ENCODE results near the gene PGA5.

DNA sequence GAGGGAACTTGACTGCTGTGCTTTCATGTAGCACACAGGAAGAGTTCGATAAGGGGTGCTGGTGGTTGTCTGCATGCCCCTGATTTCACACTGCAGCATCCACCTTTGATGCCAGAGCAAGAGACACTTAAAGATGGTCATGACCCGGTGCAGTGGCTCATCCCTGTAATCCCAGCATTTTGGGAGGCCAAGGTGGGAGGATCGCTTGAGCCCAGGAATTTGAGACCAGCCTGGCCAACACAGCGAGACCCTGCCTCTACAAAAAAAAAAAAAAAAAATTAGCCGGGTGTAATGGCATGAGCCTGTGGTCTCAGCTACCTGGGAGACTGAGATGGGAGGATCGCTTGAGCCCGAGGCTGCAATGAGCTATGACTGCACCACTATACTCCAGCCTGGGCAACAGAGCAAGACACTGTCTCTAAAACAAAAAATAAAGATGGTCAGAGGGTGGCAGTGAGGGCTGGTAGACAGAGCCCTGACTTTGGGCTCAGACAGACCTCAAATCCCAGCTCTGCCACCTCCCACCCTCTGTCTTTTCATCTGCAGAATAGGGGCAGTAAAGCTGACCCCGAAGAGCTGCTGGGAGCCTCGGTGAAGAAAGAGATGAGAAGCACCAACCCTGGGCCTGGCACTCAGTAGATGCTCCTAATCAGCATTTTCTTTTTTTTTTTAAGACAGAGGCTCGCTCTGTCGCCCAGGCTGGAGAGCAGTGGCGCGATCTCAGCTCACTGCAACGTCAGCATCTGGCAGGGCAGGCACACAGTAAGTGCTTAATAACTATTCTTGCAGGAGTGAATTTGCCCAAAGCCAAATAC is 36.4 kb downstream of the PGA5 start:
- TF ChIP-seq CHD1 (IDR thresholded peaks at IDR 0.05; ENCODE audit: low read depth, low read length): no peak
- TF ChIP-seq, protein P1, sequence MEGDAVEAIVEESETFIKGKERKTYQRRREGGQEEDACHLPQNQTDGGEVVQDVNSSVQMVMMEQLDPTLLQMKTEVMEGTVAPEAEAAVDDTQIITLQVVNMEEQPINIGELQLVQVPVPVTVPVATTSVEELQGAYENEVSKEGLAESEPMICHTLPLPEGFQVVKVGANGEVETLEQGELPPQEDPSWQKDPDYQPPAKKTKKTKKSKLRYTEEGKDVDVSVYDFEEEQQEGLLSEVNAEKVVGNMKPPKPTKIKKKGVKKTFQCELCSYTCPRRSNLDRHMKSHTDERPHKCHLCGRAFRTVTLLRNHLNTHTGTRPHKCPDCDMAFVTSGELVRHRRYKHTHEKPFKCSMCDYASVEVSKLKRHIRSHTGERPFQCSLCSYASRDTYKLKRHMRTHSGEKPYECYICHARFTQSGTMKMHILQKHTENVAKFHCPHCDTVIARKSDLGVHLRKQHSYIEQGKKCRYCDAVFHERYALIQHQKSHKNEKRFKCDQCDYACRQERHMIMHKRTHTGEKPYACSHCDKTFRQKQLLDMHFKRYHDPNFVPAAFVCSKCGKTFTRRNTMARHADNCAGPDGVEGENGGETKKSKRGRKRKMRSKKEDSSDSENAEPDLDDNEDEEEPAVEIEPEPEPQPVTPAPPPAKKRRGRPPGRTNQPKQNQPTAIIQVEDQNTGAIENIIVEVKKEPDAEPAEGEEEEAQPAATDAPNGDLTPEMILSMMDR (IDR thresholded peaks at IDR 0.05 in 2 of 3, conservative IDR thresholded peaks at IDR 0.05 in 1 of 3; ENCODE audit: control insufficient read depth in 2 of 3, extremely low read depth in 1 of 3, insufficient read depth in 1 of 3, low read depth in 3 of 3, low read length in 3 of 3): no peak
